Skin of body (tissue), 2 donors: ENCODE data around the gene ATPAF1. TPM values are rescaled to one million over a fixed set of nuclear protein-coding genes. Genes with fewer than 3 reads are reported as not detected.
"Not testable (repeated sequence)": the region's sequence is repeated elsewhere in the genome, so short reads cannot be mapped to it uniquely, and the experiment has no call there.

Experiments used
- DNase-seq: peaks from one replicate; lab custom pipeline; 2025; lab: John Stamatoyannopoulos, UW
- total RNA-seq: library from RNA; depleted of rRNA; stranded (reverse); fragments of >200 nt; gene quantifications from one replicate; pipeline ENCODE4 v1.2.3, GENCODE V29; 2014

Gene ATPAF1
- total RNA-seq, 1 donor from 2014 or later: 30.3 TPM

GRCh38 chr1:46651152-46651551 is 17.0 kb downstream of the ATPAF1 start:
- not testable (repeated sequence) for DNase-seq

- DNase-seq: no peak
Measured at GRCh38 chr1:46650491-46650890, 17.7 kb downstream of the ATPAF1 start.

GRCh38 chr1:46649764-46650163 is 18.4 kb downstream of the ATPAF1 start:
- DNase-seq: no peak

- DNase-seq: no peak
Measured at GRCh38 chr1:46647611-46648010, 20.6 kb downstream of the ATPAF1 start.

- DNase-seq: no peak
Measured at GRCh38 chr1:46646844-46647243, 21.3 kb downstream of the ATPAF1 start.

GRCh38 chr1:46646331-46646730 is 21.8 kb downstream of the ATPAF1 start:
- DNase-seq: no peak

- DNase-seq: no peak
Measured at GRCh38 chr1:46645815-46646214, 22.3 kb downstream of the ATPAF1 start.

- no peak for DNase-seq
Measured at GRCh38 chr1:46643368-46643775, 24.8 kb downstream of the ATPAF1 start.

GRCh38 chr1:46642115-46642680 is 26.0 kb downstream of the ATPAF1 start:
- no peak for DNase-seq

- DNase-seq: no peak
Measured at GRCh38 chr1:46639547-46639946, 28.6 kb downstream of the ATPAF1 start.

GRCh38 chr1:46638921-46639320 is 29.2 kb downstream of the ATPAF1 start:
- DNase-seq: no peak

- no peak for DNase-seq
Measured at GRCh38 chr1:46637444-46638083, 30.6 kb downstream of the ATPAF1 start.

- DNase-seq: no peak
Measured at GRCh38 chr1:46635205-46635604, 33.0 kb downstream of the ATPAF1 start.

GRCh38 chr1:46630719-46631118 is 37.4 kb downstream of the ATPAF1 start:
- DNase-seq: no peak

- DNase-seq: no peak
Measured at GRCh38 chr1:46623743-46624644, 44.2 kb downstream of the ATPAF1 start.

GRCh38 chr1:46622344-46622743 is 45.8 kb downstream of the ATPAF1 start:
- no peak for DNase-seq

- DNase-seq: no peak
Measured at GRCh38 chr1:46621930-46622329, 46.2 kb downstream of the ATPAF1 start.

GRCh38 chr1:46619656-46620258 is 48.4 kb downstream of the ATPAF1 start:
- no peak for DNase-seq

GRCh38 chr1:46618754-46619415 is 49.3 kb downstream of the ATPAF1 start:
- DNase-seq: no peak

GRCh38 chr1:46617833-46618232 is 50.3 kb downstream of the ATPAF1 start:
- no peak for DNase-seq

GRCh38 chr1:46617108-46617800 is 50.9 kb downstream of the ATPAF1 start:
- no peak for DNase-seq
